ENCODE results near the gene ZNF174. TPM values are rescaled to one million over a fixed set of nuclear protein-coding genes. Genes with fewer than 3 reads are reported as not detected.

The ZNF174 gene
- total RNA-seq, 2 experiments from 2014 or later = 5.6 to 5.7 TPM

DNA sequence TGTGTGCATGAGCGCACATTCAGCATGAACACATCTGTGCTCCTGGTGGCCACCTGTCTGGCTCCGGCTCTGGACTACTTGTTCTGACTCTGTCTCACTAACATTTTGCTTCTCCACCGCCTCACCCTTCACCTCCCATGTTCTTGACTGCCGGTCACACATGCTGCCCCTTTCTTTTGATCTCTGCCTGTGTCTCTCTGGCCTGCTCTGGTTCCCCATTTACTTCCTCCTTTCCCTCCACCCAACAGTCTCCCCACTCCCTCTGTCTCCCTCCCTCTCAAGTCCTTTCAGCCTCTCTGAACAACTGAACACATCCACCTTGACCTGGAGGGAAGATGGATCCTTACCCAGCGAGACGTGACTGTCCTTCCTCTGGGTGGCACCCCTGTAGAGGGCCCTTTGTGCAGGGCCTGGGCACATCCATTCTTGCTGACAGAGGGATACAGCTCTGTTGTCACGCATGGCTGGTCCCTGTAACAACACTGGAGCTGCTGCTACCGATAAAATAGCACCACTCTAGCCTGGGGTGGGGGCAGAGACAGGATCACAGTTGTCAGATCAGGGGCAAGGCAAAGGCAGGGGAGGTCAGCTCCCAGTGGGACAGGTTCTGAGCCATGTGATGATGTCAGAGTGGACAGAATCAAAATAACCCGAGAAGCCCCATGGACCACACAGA, 11.2 kb upstream of the ZNF174 start:
- Histone ChIP-seq H3K27ac (ENCODE audit: low read depth in 1 of 2, low read length in 2 of 2) (no peak overlapping the region), H3K36me3 (ENCODE audit: insufficient read depth, low read length) (peaks cover 73% of the 10 kb centered on the region), H3K4me3 (ENCODE audit: low read length) (no peak overlapping the region), H3K4me1 (ENCODE audit: insufficient read depth, low read length) (no peaks in the 10 kb centered on the region), H3K27me3 (ENCODE audit: control insufficient read depth in 1 of 2, insufficient read depth in 2 of 2, low read length in 2 of 2) (no peaks in the 10 kb centered on the region), H3K9me3 (ENCODE audit: control insufficient read depth in 1 of 2, insufficient read depth in 1 of 2, low read length in 2 of 2) (peaks cover 58 to 65% of the 10 kb centered on the region in 2 experiments)
- no peak for DNase-seq
- Mint-ChIP-seq H3K36me3 (ENCODE audit: low read depth) (peaks cover 95% of the 10 kb centered on the region), H3K27ac (no peak overlapping the region), H3K27me3 (no peaks in the 10 kb centered on the region), H3K9me3 (peaks cover 18% of the 10 kb centered on the region), H3K4me3 (no peak overlapping the region), H3K4me1 (ENCODE audit: low read depth) (peaks cover 5% of the 10 kb centered on the region)
- intact Hi-C loops (cut with DNase I, micrococcal nuclease) = no loop called here
- CTCF ChIA-PET = no interaction called here
- TF ChIP-seq, protein P1, sequence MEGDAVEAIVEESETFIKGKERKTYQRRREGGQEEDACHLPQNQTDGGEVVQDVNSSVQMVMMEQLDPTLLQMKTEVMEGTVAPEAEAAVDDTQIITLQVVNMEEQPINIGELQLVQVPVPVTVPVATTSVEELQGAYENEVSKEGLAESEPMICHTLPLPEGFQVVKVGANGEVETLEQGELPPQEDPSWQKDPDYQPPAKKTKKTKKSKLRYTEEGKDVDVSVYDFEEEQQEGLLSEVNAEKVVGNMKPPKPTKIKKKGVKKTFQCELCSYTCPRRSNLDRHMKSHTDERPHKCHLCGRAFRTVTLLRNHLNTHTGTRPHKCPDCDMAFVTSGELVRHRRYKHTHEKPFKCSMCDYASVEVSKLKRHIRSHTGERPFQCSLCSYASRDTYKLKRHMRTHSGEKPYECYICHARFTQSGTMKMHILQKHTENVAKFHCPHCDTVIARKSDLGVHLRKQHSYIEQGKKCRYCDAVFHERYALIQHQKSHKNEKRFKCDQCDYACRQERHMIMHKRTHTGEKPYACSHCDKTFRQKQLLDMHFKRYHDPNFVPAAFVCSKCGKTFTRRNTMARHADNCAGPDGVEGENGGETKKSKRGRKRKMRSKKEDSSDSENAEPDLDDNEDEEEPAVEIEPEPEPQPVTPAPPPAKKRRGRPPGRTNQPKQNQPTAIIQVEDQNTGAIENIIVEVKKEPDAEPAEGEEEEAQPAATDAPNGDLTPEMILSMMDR (IDR thresholded peaks at IDR 0.05) = no peak
- ATAC-seq (ENCODE audit: poor library complexity) = no peak
- POLR2A ChIA-PET = interaction anchor here (1.0 kb wide), 1 partner anchor 10 kb away, joined by 4 read pairs; the partner anchor contains the start of gene ZSCAN32

DNA sequence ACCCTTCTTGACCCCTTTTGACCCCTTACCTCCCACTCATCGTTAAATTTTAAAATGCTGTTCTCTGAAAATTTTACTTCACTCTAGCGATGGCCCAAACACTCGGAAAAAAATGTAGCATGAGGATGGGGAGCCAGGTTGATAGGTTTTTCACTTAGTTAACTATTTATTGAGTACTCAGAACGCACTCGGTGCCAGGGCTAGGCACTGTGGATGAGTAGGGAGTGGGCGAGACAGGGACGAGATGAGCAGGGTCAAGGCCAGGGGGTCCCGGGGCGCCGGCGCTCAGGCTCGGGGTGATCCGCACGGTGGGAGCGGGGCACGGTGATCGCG, 603 bp upstream of the ZNF174 start:
- Mint-ChIP-seq H3K27me3 (no peaks in the 10 kb centered on the region), H3K9me3 (peaks cover 5% of the 10 kb centered on the region), H3K4me3 (peak overlapping the region; percentile 95), H3K36me3 (ENCODE audit: low read depth) (peaks cover 75% of the 10 kb centered on the region), H3K27ac (peak overlapping the region; percentile 88), H3K4me1 (ENCODE audit: low read depth) (peaks cover 70% of the 10 kb centered on the region)
- peak; percentile 15 for ATAC-seq (ENCODE audit: poor library complexity)
- peaks cover 49% of the 10 kb centered on the region for H3K4me1 ChIP-seq (ENCODE audit: insufficient read depth, low read length)
- H3K36me3 ChIP-seq (ENCODE audit: insufficient read depth, low read length) = peaks cover 45% of the 10 kb centered on the region
- DNase-seq = no peak
- intact Hi-C loops (cut with DNase I, micrococcal nuclease) = loop anchor here (2.0 to 5.0 kb wide), 5 partner anchors 36 to 138 kb away; partner anchors contain the start of genes TIGD7 (in 1 of the 2) and ZNF75A (in 1 of the 2)
- TF ChIP-seq, protein P1 (IDR thresholded peaks at IDR 0.05) = no peak
- peak overlapping the region; percentile 64 to 73 for H3K27ac ChIP-seq (ENCODE audit: low read depth in 1 of 2, low read length in 2 of 2)
- H3K27me3 ChIP-seq (ENCODE audit: control insufficient read depth in 1 of 2, insufficient read depth in 2 of 2, low read length in 2 of 2) = no peaks in the 10 kb centered on the region
- POLR2A ChIA-PET = interaction anchor here (0.7 to 4.5 kb wide), 36 partner anchors 8 to 853 kb away, joined by 3 to 60 read pairs (median 5); partner anchors contain the start of genes CLUAP1, FLYWCH2, HCFC1R1 and NAA60
- peak overlapping the region; percentile 83 for H3K4me3 ChIP-seq (ENCODE audit: low read length)
- H3K9me3 ChIP-seq (ENCODE audit: control insufficient read depth in 1 of 2, insufficient read depth in 1 of 2, low read length in 2 of 2) = peaks cover 14% of the 10 kb centered on the region in 2 experiments
- CTCF ChIA-PET = interaction anchor here (1.0 to 2.2 kb wide), 6 partner anchors 35 to 271 kb away, joined by 3 to 17 read pairs (median 4); partner anchors contain the start of genes TIGD7 and ZNF75A

DNA sequence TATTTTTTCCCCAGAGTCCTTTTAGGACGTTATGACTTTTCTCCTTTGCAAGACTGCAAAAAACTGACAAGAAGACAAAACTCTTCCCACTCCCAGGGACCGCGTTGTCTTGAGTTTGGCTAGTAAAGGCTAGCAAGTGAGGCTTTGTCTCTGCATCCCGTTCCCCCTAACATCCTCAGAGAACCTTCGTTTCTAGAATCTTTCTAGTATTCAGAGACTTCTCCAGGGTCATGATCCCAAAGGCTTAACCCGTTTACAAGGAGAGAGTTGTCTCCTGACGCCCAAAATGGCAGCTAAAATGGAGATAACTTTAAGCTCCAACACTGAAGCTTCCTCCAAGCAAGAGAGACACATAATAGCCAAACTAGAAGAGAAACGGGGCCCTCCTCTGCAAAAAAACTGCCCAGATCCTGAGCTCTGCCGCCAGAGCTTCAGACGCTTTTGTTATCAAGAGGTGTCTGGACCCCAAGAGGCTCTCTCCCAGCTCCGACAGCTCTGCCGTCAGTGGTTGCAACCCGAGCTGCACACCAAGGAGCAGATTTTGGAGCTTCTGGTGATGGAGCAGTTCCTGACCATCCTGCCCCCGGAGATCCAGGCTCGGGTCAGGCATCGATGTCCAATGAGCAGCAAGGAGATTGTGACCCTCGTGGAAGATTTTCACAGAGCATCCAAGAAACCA, 843 bp downstream of the ZNF174 start:
- Mint-ChIP-seq H3K4me3 (peak overlapping the region; percentile 95), H3K36me3 (ENCODE audit: low read depth) (peaks cover 75% of the 10 kb centered on the region), H3K27ac (peak overlapping the region; percentile 88), H3K4me1 (ENCODE audit: low read depth) (peaks cover 63% of the 10 kb centered on the region), H3K9me3 (peaks cover 5% of the 10 kb centered on the region), H3K27me3 (no peaks in the 10 kb centered on the region)
- TF ChIP-seq, protein P1 (IDR thresholded peaks at IDR 0.05) = no peak
- H3K4me3 ChIP-seq (ENCODE audit: low read length) = peak overlapping the region; percentile 83
- peak overlapping the region; percentile 58 to 71 for H3K27ac ChIP-seq (ENCODE audit: low read depth in 1 of 2, low read length in 2 of 2)
- ChIA-PET POLR2A (interaction anchor here (0.6 to 4.5 kb wide), 28 partner anchors 8 to 851 kb away, joined by 3 to 60 read pairs (median 5); partner anchors contain the start of genes CLUAP1, HCFC1R1, NAA60 and THOC6), CTCF (interaction anchor here (0.5 to 2.2 kb wide), 5 partner anchors 55 to 640 kb away, joined by 3 to 17 read pairs (median 4); partner anchors contain the start of genes TIGD7 and ZNF75A)
- no peaks in the 10 kb centered on the region for H3K27me3 ChIP-seq (ENCODE audit: control insufficient read depth in 1 of 2, insufficient read depth in 2 of 2, low read length in 2 of 2)
- H3K36me3 ChIP-seq (ENCODE audit: insufficient read depth, low read length) = peaks cover 46% of the 10 kb centered on the region
- DNase-seq (peak in 2 of 14 experiments; percentile 8 to 17), ATAC-seq (ENCODE audit: poor library complexity) (no peak)
- H3K9me3 ChIP-seq (ENCODE audit: control insufficient read depth in 1 of 2, insufficient read depth in 1 of 2, low read length in 2 of 2) = peaks cover 19 to 29% of the 10 kb centered on the region in 2 experiments
- peaks cover 49% of the 10 kb centered on the region for H3K4me1 ChIP-seq (ENCODE audit: insufficient read depth, low read length)
- intact Hi-C loops (cut with DNase I, micrococcal nuclease) = loop anchor here (1.0 to 5.0 kb wide), 10 partner anchors 37 to 140 kb away; partner anchors contain the start of genes NAA60 (in 1 of the 2), TIGD7 (in 1 of the 2), ZNF263 (in 1 of the 2) and ZNF597 (in 1 of the 2)
